Peyer's patch (tissue), 4 donors: ENCODE results near the gene ASZ1. TPM values are rescaled to one million over a fixed set of nuclear protein-coding genes. Genes with fewer than 3 reads are reported as not detected.

Source experiments
- DNase-seq, 3 donors: peaks; one replicate each; pipeline ENCODE4 v3.0.0-alpha.2; 2017 to 2019
- H3K27ac ChIP-seq, 4 donors: fragments of 200-600 bp; sonication (generic); one replicate each; pipeline ENCODE4 v1.5.1; 2016 to 2019
- H3K27me3 ChIP-seq, 2 donors: fragments of 200-600 bp; sonication (generic); one replicate each; pipeline ENCODE4 v1.5.1; 2019
- H3K36me3 ChIP-seq, 3 donors: fragments of 200-600 bp; sonication (generic); one replicate each; pipeline ENCODE4 v1.5.1; 2016 to 2019
- H3K4me1 ChIP-seq, 4 donors: fragments of 200-600 bp; sonication (generic); one replicate each; pipeline ENCODE4 v1.5.1; 2016 to 2019
- H3K4me3 ChIP-seq, 4 donors: fragments of 200-600 bp; sonication (generic); 1 replicate in 3 of 4; 2 replicates in 1 of 4; pipeline ENCODE4 v1.5.1; 2016 to 2019; ENCODE audit warnings: mild to moderate bottlenecking in 1 of 4
- H3K9me3 ChIP-seq, 4 donors: fragments of 200-600 bp; sonication (generic); one replicate each; pipeline ENCODE4 v1.5.1; 2016 to 2019; ENCODE audit warnings: mild to moderate bottlenecking in 1 of 4
- CTCF ChIP-seq, 6 experiments: fragments of 450-650 bp in 4 of 6; fragments of 200-600 bp in 2 of 6; sonication (generic) in 1 of 6; IDR thresholded peaks; one replicate each; pipeline ENCODE4 v1.5.1; 2017 to 2019; ENCODE audit warnings: antibody characterized with exemption in 6 of 6, mild to moderate bottlenecking in 3 of 6, moderate library complexity in 1 of 6
- POLR2A ChIP-seq, 2 donors: fragments of 450-650 bp; IDR thresholded peaks; one replicate each; pipeline ENCODE4 v1.5.1; 2017; ENCODE audit warnings: antibody characterized with exemption in 2 of 2, mild to moderate bottlenecking in 2 of 2, moderate library complexity in 2 of 2
- total RNA-seq, 4 donors: library from RNA; depleted of rRNA; stranded (reverse); fragments of >200 nt; gene quantifications; one replicate each; pipeline ENCODE4 v1.1.0, GENCODE V29; 2016

ASZ1 gene
- total RNA-seq, 4 donors from 2014 or later, result not detected

GRCh38 chr7:117411539-117411938 is 15.8 kb downstream of the ASZ1 start:
- Histone ChIP-seq H3K4me3 (no peak overlapping the region), H3K27me3 (no peaks in the 10 kb centered on the region), H3K9me3 (no peaks in the 10 kb centered on the region), H3K27ac (no peak overlapping the region), H3K36me3 (no peaks in the 10 kb centered on the region), H3K4me1 (no peaks in the 10 kb centered on the region)
- DNase-seq, result no peak
- no peak for TF ChIP-seq POLR2A (IDR thresholded peaks at IDR 0.05)
- no peak for TF ChIP-seq CTCF (IDR thresholded peaks at IDR 0.05)

GRCh38 chr7:117408831-117409230 is 18.5 kb downstream of the ASZ1 start:
- no peak for TF ChIP-seq CTCF (IDR thresholded peaks at IDR 0.05)
- no peak for TF ChIP-seq POLR2A (IDR thresholded peaks at IDR 0.05)
- Histone ChIP-seq H3K27ac (no peak overlapping the region), H3K4me3 (no peak overlapping the region), H3K9me3 (no peaks in the 10 kb centered on the region), H3K36me3 (no peaks in the 10 kb centered on the region), H3K4me1 (no peaks in the 10 kb centered on the region), H3K27me3 (no peaks in the 10 kb centered on the region)
- DNase-seq, result no peak

- H3K4me1 ChIP-seq, result no peaks in the 10 kb centered on the region
- no peak for TF ChIP-seq POLR2A (IDR thresholded peaks at IDR 0.05)
- no peak for TF ChIP-seq CTCF (IDR thresholded peaks at IDR 0.05)
- no peak for DNase-seq
These were observed 21.8 kb downstream of the ASZ1 start for GRCh38 chr7:117405519-117405918.

GRCh38 chr7:117403737-117404136 is 23.6 kb downstream of the ASZ1 start:
- TF ChIP-seq POLR2A (IDR thresholded peaks at IDR 0.05) (no peak), CTCF (IDR thresholded peaks at IDR 0.05) (no peak)
- H3K9me3 ChIP-seq, result no peaks in the 10 kb centered on the region
- no peak for DNase-seq
- no peak overlapping the region for H3K4me3 ChIP-seq
- H3K36me3 ChIP-seq, result no peaks in the 10 kb centered on the region
- H3K27ac ChIP-seq, result no peak overlapping the region
- no peaks in the 10 kb centered on the region for H3K27me3 ChIP-seq
- H3K4me1 ChIP-seq, result no peaks in the 10 kb centered on the region

More at GRCh38 chr7:117405519-117405918, 21.8 kb downstream of the ASZ1 start:
- Histone ChIP-seq H3K36me3 (no peaks in the 10 kb centered on the region), H3K27ac (no peak overlapping the region), H3K9me3 (no peaks in the 10 kb centered on the region), H3K4me3 (no peak overlapping the region), H3K27me3 (no peaks in the 10 kb centered on the region)

GRCh38 chr7:117402109-117402508 is 25.2 kb downstream of the ASZ1 start:
- no peak overlapping the region for H3K27ac ChIP-seq
- TF ChIP-seq POLR2A (IDR thresholded peaks at IDR 0.05), result no peak
- TF ChIP-seq CTCF (IDR thresholded peaks at IDR 0.05), result no peak
- no peaks in the 10 kb centered on the region for H3K36me3 ChIP-seq

More at GRCh38 chr7:117402109-117402508, 25.2 kb downstream of the ASZ1 start:
- Histone ChIP-seq H3K27me3 (no peaks in the 10 kb centered on the region), H3K4me1 (no peaks in the 10 kb centered on the region), H3K4me3 (no peak overlapping the region), H3K9me3 (no peaks in the 10 kb centered on the region)
- DNase-seq, result no peak
